CD4-positive, alpha-beta T cell treated with Interleukin-21 for 1 hour (primary cell): ENCODE data around the gene SLCO3A1.

ENCODE experiments used
- DNase-seq: peaks from one replicate; pipeline ENCODE4 v3.0.0-alpha.2; 2020

Gene SLCO3A1

DNA sequence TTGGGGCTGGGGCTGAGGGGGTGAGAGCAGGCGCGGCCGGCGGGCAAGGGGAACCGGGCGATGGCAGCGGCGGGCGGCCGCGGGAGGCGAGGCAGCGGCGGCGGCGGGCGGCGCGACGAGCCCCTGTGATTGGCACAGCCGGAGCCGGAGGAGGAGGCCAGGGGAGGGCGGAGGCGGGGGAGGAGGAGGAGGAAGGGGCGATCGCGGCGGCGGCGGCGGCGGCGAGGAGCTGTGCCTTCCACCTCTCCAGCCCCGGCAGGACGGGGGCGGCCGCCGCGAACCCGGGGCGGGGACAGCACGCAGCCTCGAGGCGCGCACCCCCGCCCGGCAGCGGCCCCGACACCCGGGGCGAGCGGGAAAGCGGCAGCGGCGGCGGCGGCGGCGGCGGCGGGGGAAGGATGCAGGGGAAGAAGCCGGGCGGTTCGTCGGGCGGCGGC lies at the start of gene SLCO3A1:
Gene SLCO3A1, plus strand, starts transcription at position 198 of the 437 bp plus-strand sequence.
- peak; percentile 82 for DNase-seq

DNA sequence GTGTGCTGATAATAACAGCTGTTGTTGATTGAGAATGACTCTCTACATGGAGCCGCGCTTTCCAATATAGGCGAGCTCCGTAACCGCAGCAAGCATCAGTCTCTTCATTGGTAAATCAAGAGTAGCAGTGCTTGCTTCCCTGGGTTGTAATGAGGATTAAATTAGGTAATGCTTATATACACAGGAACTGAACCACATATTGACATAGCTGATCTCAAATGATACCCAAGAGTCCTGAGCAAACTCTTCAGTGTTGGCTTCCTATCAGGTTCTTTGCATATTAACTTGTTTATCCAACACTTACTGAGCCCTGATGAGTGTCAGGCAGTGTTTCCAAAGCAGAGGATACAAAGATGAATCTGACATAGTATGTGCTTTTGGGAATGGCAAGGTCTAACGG lies 46.4 kb upstream of the SLCO3A1 start:
- no peak for DNase-seq

DNA sequence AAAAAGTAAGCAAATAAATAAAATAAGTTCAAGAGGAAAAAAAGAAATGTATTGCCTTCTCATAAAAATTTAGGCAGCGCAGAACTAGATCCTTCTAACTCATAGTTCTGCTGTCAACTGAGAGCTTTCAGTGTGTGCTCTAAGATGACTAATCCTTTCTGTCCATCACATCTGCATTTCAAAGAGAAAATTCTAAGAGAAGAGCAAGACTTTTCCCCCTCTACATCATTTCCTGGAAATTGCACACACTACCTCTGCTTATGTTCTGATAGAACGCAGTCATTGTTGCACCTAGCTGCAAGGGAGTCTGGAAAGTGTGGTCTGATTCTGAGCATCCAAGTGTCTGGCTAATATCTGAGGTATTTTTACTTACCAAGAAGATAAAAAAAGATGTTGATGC lies 39.6 kb upstream of the SLCO3A1 start:
- DNase-seq, result no peak

DNA sequence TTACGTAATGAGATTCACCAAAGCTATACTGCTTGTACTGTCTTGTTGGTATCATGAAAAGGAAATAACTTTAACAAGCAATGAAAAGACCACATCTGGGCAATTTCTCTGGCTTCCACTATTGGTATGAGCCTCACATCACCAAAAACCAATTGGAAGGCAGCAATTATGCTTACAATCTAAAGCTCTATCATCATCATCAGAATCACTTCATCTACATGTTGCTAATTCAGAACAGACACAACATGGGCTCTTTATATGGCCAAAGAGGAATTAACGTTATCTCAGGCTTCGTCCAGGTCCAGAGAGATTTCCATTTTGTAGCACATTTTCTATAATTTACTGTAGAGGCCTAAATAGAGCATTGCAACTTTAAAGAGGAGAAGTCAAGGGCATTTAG lies 36.6 kb upstream of the SLCO3A1 start:
- DNase-seq, result no peak

DNA sequence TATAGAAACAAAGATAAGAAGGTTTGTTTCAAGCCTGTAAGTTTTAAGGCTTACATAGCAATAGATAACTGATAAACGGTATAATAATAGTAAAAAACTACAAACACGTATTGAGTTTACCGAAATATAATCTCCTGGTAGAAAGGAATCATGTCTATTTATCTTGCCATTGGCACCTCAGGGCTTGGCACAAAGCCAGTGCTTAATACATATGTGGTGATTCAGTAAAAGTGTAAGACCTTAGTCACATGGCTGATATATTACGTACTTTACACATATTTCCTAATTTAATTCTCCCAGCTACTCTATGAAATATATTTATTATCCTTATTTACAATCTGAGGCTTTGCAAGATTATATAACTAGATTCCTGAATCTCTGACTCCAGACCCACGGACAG lies 32.0 kb upstream of the SLCO3A1 start:
- DNase-seq, result no peak

DNA sequence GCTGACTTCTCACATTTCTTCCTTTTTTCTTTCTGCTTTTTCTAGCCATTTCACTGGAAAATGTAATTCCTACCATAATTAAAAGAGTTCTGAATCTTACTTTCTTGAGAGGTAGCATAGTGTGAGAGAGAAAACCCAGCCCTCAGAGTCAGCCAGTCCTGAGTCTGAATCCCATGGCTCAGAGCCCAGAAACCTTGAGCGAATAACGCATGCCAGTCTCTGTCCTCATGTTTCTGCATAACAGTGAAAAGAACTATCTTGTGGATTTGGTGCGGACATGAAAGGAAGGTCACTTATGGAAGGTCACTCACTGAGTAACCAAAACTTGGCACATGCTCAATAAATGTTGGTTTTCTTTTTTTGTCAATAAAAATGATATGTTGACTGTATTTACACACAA lies 29.3 kb upstream of the SLCO3A1 start:
- DNase-seq, result no peak

DNA sequence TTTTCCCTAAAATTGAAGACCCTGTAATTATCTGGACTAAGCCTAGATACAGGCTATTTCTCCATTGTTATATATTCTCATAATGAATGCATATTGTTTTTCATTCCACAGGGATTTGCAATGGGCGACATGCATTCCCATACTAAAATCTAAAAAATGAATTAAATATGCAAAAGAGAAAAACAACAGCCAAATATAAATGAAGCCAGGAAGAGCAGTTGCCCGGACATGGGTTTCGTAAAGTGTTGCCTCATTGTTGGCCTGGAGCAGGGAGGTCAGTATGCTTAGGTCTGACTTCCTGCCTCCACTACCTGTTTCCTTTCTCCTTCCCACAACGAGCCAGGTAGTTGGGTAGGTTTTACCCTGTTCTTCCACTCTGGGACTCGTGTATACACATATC lies 27.1 kb upstream of the SLCO3A1 start:
- DNase-seq, result no peak

DNA sequence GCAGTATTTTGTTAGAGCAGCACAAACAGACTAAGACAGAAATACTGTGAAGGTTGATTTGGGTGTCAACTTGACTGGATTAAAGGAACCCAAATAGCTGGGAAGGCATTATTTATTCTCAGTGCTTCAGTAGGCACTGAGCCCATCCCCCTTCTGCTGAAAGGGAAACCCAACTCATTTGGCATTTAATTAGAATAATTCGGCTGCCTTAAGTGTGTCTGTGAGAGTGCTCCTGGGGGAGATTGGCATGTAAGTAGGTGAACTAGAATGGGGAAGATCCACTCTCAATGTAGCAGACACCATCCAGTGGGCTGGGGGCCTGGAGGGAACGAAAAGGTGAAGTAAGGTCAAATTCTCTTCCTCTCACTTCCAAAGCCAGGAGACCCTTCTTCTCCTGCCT lies 20.5 kb upstream of the SLCO3A1 start:
- no peak for DNase-seq

DNA sequence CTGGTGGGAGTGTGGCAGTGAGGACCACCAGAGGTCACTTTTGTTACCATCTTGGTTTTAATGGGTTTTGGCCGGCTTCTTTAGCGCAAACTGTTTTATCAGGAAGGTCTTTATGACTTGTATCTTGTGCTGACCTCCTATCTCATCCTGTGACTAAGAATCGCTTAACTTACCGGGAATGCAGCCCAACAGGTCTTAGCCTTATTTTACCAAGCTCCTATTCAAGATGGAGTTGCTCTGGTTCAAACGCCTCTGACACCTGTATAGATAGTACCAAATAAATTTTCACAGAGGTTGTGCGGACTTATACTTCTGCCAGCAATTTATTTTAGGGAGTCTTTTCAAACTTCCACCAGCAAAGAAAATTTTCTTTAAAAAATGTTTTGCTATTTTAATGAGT lies 13.6 kb upstream of the SLCO3A1 start:
- no peak for DNase-seq

DNA sequence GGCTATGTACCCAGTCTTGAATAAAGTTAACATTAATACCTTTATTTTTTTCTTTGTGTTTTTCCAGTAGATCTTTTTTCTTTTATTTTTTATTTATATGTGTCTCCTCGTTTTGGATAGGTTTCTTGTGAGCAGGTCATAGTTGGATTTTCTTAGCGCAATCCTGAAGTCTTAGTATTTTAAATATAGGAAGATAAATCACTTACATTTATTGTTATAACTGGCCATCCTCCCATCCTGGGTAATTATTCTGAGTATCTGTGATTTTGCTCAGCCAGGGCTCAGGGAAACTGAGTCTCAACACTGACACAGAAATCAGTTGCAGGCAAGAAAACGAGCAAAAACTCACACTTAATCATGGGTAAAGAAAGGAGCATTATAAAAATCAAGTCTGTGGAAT lies 11.6 kb upstream of the SLCO3A1 start:
- no peak for DNase-seq

DNA sequence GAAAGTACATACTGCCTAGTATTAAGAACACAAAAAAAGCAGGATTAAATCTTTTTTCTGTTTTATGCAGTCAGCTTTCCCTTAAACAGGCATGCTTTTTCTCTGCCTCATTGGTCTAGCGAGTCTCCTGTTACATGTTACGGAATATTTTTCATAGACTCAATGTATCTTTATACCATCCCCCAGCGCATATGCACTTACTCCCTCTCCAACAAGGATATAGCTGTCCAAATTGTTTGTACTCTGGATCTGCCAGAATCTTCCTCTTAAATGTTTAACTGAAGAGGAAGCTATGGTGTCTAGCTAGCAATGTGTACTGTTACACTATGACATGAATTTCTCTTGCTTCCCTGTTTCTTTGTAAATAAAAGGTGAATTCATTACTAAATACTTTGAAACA lies 9.2 kb upstream of the SLCO3A1 start:
- no peak for DNase-seq

DNA sequence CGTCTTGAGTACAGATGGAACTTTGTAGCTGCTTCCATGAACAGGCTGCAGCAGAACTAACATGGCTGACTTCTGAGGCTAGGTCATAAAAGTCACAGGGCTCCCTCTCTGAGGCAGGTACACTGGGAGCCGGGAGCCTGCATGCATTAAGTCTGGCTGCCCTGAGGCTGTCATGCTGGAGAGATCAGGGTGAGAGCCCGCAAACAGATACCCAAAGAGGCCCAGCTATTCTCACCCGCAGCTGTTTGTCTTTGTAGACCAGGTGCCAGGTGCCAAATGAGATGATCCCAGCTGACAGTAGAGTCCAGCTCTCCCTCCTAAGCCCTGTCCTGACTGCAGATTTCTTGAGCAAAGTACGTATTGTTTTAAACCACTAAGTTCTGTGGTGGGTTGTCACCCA lies 8.6 kb upstream of the SLCO3A1 start:
- no peak for DNase-seq

DNA sequence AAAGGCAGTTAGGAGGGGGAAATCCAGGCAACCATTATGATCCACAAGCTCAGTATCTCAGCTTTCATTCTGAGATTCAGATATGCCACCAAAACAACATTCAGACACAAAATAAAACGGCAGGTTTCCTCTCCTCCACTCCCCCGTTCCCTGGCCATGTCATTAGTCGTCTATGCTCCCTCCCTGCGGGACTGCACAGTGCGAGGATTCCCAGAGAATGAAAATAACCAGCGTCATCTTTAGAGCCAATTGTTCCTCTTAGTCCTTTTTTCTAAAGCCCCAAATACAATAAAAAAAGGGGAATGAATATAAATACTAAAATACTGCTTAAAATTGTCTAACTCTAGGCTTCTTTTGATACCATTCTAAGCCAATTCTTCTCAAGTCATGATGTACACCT lies 7.8 kb upstream of the SLCO3A1 start:
- no peak for DNase-seq

DNA sequence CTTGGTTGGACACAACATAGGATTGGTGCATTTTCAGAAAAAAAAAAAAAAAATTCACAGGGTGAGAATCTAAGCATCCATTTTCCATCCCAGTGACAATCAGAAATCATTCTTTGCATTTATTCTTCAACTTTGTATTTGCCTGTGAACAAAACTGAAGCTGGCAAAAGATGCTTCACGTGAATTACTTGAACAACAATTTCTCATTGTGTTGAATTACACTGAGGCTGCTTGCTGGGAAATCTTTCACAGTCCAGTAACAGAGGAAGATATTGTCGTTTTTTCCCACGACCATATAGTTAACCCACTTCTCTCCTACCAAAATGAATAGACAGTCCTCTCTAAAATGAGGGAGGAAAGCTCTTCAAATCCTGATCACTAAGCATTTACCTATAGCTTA lies 4.3 kb upstream of the SLCO3A1 start:
- DNase-seq, result no peak

DNA sequence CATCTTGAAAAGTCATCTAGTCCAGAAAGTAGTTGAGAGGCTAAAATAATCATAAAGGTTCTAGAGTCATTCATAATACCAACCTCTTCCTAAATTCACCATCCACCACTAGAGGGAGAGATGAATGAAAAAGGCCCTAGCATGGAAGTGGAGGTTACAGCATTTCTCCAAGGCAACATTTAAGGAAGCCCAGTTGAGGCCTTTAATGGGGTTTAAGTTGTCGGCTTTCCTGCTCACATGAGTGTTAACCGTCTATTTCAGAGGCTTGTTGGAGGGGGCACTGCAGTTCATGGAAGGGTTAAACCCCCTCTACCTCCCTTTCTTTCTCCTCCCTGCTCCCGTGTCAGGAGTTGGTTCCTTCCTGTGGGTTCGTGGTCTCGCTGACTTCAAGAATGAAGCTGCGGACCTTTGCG lies 3.8 kb upstream of the SLCO3A1 start:
- DNase-seq, result peak; percentile 71

DNA sequence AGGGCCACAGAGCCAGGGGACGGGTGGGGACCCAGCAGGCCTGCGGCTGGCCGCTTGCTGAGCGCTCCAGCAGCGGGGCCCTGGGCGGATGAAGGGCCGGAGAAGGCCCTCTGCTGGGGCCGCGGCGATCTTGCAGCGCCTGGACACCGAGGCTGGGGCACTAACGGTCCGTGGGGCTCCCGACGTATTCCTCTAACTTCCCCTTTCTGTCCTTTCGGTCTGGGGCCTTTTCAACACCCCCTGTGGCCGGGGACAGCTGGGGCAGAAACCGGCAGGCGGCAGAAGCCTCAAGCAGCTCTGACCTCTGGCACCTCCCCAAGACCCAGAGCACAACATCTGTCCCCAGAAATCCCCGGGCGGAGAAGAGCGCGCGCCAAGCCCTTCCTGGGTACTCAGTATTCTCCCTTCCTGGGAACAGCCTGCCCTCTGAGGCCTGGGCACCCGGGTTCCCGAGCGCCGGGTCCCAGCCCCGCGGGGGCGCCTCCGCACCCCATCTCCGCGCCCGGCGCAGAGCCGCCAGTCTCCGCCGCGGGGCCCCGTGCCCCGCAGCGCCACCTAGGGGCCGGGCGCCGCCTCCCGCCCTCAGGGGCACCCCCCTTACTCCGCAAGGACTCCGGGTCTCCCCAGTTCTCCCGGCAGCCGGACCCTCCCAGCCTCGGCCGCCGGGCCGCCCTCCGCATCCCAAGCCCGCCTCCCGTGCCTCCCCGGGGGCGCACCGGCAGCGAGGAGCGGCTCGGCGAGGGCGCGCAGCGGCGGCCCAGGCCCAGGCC lies 582 bp upstream of the SLCO3A1 start:
- peak; percentile 81 for DNase-seq

DNA sequence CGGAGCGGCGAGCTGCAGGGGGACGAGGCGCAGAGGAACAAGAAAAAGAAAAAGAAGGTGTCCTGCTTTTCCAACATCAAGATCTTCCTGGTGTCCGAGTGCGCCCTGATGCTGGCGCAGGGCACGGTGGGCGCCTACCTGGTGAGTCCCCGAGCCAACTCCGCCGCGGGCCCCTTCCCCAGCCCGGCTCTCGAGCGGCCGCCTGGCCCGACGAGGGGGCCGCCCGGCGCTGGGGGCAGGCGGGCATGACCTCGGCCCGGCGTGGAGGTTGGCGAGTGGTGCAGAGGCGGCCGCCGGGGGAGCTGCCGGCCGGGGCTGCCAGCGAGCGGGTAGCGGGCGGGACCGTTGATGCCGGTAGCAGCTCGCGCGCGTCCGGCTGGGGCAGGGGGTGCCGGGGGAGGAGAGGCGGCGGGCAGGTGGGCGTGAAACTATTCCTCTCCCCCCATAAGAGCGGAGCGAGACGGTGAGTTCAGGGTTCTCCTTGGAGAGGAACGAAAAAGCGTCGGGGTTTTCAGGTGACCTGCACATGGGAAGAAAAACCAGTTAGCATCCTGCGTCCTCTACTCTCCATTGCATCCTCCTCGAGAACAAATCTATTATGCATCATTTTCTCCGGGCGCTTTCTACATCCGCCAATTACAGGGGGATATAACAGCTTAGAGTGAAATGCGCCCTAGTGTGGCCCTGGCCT lies 585 bp downstream of the SLCO3A1 start:
- DNase-seq, result peak; percentile 41

DNA sequence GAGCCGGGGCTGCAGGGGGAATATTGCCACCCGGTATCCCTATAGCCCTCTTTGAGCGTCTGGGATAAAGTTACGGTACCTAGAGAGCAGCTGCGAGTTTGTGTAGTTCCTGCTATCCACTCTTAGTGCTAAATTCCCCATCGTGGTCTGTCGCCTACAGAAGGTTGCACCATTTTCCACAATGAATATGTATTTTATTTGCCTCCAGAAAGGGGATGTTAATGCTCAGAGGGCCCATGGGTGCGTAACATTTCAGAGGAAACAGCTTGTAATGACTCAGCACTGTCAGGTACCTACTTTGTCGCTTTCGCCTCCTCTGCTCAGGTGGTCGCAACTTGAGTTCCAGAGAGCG lies 1.1 kb downstream of the SLCO3A1 start:
- DNase-seq, result peak; percentile 37

DNA sequence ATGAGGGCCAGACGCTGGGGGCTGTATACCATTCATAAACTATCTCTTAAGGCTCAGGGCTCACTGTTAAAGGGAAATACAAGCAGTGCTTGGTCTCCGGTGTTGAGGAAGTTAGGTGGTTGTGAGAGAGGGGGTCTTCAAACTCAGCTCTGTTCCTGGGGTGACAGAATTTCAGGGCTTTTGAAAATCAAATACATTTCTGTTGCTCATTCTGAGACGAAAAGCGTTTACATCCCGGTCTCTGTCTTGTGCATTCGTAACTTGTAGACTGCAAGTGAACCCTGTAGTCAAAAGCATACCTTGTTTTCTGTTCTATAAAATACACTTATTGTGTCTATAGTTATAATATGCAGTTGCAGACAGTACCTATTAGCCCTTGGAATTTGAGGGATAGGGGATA lies 1.7 kb downstream of the SLCO3A1 start:
- no peak for DNase-seq

DNA sequence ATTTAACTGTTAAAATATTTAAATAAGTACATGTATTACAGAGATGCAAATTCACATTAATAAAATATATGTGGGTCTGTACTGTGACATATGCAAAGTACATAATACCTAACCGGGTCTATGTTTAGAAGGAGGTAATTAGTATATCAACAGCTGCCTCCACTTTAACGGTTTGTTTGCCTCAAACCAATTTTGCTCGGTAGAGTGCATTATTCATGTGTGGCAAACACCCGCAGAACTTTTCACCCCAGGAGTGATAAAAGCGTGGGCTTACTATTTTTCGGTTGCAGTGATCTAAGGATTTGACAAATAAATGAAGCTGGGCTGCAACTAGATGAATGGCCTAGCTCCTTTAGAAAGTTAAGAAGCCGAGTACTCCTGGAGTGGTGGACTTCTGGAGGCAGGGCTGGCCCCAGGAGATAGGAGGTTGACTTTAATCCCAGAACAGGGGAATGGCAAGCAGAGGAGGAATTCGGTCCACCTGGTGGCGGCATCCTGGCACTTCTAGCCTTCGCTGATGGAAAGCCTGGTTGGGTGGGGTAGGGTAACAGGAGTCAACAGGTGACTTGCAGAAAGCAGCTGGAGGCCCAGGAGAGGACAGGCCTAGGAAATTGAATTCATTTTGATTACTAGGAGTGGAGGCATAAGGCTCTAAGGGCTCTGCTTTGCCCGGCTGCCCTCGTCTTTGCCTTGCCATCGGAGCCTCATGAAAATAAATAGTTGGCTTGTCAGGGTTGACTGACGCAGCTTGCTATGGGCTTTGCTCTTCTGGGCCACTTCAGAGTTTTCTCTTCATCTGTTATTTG lies 2.4 kb downstream of the SLCO3A1 start:
- peak; percentile 28 for DNase-seq

DNA sequence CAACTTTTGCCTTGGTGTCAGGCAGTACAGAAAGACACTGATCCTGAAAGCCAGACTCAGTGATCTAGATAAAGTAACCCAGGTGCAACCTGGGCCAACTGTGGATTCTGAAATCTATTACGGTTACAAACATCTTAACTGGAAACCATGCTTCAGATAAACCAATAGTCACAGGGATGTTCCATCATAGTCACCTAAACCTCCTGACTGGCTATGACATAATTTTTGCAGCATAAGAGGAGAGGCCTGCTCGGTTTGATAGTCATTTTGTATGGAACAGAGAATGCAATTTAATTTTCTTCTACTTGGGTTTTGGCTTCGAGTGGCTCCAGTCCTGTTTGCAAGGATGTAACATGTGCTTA lies 3.7 kb downstream of the SLCO3A1 start:
- peak; percentile 37 for DNase-seq

DNA sequence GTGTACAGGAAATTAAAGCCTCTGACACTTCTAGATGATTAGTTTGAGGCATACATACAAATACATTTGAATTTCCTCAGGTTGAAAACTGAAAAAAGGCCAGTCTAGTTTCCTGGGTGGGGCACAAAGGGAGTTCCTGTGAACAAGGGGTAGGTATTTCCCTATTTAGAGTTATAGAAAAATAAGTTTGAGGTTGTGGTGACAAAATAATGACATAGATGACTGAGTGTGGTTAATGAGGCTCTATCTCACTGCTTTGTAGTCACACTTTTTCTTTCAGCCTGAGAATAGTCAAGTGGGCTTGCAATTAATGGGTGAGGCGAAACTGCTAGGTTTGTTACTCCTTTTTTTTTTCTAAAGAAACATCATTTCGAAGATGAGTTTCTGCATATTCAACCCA lies 4.3 kb downstream of the SLCO3A1 start:
- DNase-seq, result peak; percentile 84

DNA sequence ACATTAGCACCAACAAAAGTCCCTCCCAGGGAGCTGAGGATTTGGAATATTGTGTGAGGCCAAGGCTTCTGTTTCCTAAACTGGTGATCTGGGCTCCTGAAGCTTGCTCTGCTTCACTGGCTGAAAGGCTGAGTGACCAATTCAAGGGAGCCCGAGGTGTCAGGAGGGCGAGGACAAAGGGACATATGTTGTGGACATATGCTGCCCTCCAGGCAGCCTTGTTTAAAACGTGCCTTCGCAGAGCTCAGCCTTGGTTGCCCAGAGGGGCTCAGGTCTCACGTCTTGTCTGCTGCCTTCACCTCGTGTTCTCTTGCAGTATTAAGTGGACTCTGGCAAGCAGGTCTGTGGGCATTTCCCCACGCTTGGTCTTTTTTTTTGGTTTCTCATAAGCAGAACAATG lies 7.0 kb downstream of the SLCO3A1 start:
- DNase-seq, result no peak

DNA sequence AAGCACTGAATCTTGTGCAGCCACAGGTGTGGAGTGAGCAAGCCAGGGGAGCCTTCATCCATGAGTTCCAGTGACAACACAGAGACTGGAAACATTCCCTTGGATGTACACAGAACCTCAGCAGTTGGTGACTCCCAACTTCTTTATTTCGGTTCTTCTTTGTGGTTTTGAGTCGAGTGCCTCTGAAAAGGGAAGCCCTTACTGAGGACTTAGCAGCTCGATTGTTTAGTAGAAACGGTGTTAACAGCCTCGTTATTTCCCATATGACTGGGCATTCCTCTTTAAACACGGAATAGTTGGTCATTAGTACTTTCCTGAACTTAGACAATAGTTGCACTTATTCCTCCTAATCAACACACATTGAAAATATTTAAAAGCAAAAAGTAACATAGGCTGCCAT lies 7.7 kb downstream of the SLCO3A1 start:
- DNase-seq, result peak; percentile 32
